Measurements from ENCODE around the gene GRIK3.

GRCh38 chr1:36889478-36890226 is 144.7 kb downstream of the GRIK3 start:
- TF ChIP-seq CTCF (IDR thresholded peaks at IDR 0.05) = no peak
- no peak for TF ChIP-seq ZFX (IDR thresholded peaks at IDR 0.05; ENCODE audit: borderline replicate concordance)

Measured in 22Rv1 (cell line).